K562 (cell line): Measurements from ENCODE around the gene RXRB. TPM values are rescaled to one million over a fixed set of nuclear protein-coding genes. Genes with fewer than 3 reads are reported as not detected.
A peak's percentile ranks its signal among the peaks of the same experiment; 100 is the strongest.

Experiments used
- ETV5 ChIP-seq: sonication (generic); formaldehyde crosslinking; IDR thresholded peaks from 2 replicates; pipeline ENCODE4 v1.4.0; 2020; ENCODE audit warnings: low read depth, mild to moderate bottlenecking, missing genetic modification reagents
- MEF2D ChIP-seq: conservative IDR thresholded peaks from 2 replicates; pipeline ENCODE4 v1.6.1; 2016; ENCODE audit warnings: low read depth, missing genetic modification characterization, missing compliant biosample characterization
- MYC ChIP-seq, 2 experiments: fragments of 250-450 bp in 1 of 2; sonication (Bioruptor Pico) in 1 of 2; IDR thresholded peaks; 2 replicates each; pipeline versions ENCODE4 v1.5.1 to v1.6.1; 2012 to 2021; ENCODE audit warnings: low read depth in 2 of 2, borderline replicate concordance in 1 of 2, improper control_type of control experiment in 1 of 2, low read length in 1 of 2, mild to moderate bottlenecking in 1 of 2, moderate library complexity in 1 of 2
- NBN ChIP-seq: fragments of 450-650 bp; IDR thresholded peaks from 2 replicates; pipeline ENCODE4 v1.6.1; 2016; ENCODE audit warnings: low read depth, mild to moderate bottlenecking
- NFE2 ChIP-seq: IDR thresholded peaks from 2 replicates; pipeline ENCODE4 v1.6.1; 2014; ENCODE audit warnings: antibody characterized with exemption, low read depth
- POLR2AphosphoS2 ChIP-seq: IDR thresholded peaks from 2 replicates; pipeline ENCODE4 v1.6.1; 2012; ENCODE audit warnings: low read length, improper control_type of control experiment
- SMARCB1 ChIP-seq: IDR thresholded peaks from 2 replicates; pipeline ENCODE4 v1.6.1; 2011; ENCODE audit warnings: improper control_type of control experiment, low read depth; ENCODE audit not compliant: insufficient read length
- STAG1 ChIP-seq: sonication (generic); formaldehyde crosslinking; IDR thresholded peaks from 2 replicates; pipeline ENCODE4 v1.5.0; 2020; ENCODE audit warnings: missing genetic modification reagents, borderline replicate concordance
- STAT5A ChIP-seq: IDR thresholded peaks from 2 replicates; pipeline ENCODE4 v1.6.1; 2012; ENCODE audit warnings: low read length, inconsistent platforms, borderline replicate concordance
- TAF9B ChIP-seq: fragments of 450-650 bp; IDR thresholded peaks from 2 replicates; pipeline ENCODE4 v1.6.1; 2018; ENCODE audit warnings: mild to moderate bottlenecking; ENCODE audit not compliant: partially characterized antibody
- TEAD1 ChIP-seq, 2 experiments: fragments of 450-650 bp in 1 of 2; sonication (generic) in 1 of 2; formaldehyde crosslinking; IDR thresholded peaks; 2 replicates each; pipeline versions ENCODE4 v1.4.0 to v1.8.0; 2020 to 2022; ENCODE audit warnings: mild to moderate bottlenecking in 2 of 2, missing genetic modification reagents in 1 of 2
- THRA ChIP-seq: fragments of 450-650 bp; IDR thresholded peaks from 2 replicates; pipeline ENCODE4 v1.6.1; 2017; ENCODE audit warnings: mild to moderate bottlenecking, moderate library complexity
- TRIM28 ChIP-seq: fragments of 450-650 bp; IDR thresholded peaks from 2 replicates; pipeline ENCODE4 v1.6.1; 2017
- ZNF133 ChIP-seq: fragments of 250-450 bp; sonication (Bioruptor Pico); IDR thresholded peaks from 2 replicates; pipeline ENCODE4 v1.4.0; 2020; ENCODE audit warnings: mild to moderate bottlenecking
- ZNF511 ChIP-seq: sonication (generic); formaldehyde crosslinking; IDR thresholded peaks from 2 replicates; pipeline ENCODE4 v1.8.0; 2022; ENCODE audit warnings: mild to moderate bottlenecking, missing genetic modification reagents
- ZNF518B ChIP-seq: fragments of 250-450 bp; sonication (Bioruptor Pico); IDR thresholded peaks from 2 replicates; pipeline ENCODE4 v1.5.0; 2021; ENCODE audit warnings: mild to moderate bottlenecking, moderate library complexity
- ZNF609 ChIP-seq: sonication (generic); formaldehyde crosslinking; IDR thresholded peaks from 2 replicates; pipeline ENCODE4 v1.8.1; 2023; ENCODE audit warnings: missing genetic modification reagents, mild to moderate bottlenecking, borderline replicate concordance
- polyA plus RNA-seq, 8 experiments: library from polyadenylated mRNA; depleted of rRNA in 4 of 8; stranded (reverse) in 5 of 8; unstranded in 3 of 8; fragments of >200 nt; fragmentation: Nextera tagmentation in 2 of 8; fragmentation: Illumina TruSeq in 1 of 8; extraction: Ambion mirVana in 2 of 8; extraction: Trizol in 1 of 8; gene quantifications; 2 replicates each; pipeline versions ENCODE4 v1.2.1 to v1.2.3, GENCODE V29; 2011 to 2014; ENCODE audit warnings: inconsistent platforms in 1 of 8, missing spikeins in 1 of 8
- total RNA-seq, 7 experiments: library from RNA; depleted of rRNA in 6 of 7; stranded (reverse); fragments of >200 nt in 6 of 7; fragmentation: Illumina TruSeq in 2 of 7; extraction: Trizol in 2 of 7; gene quantifications; 2 replicates each; pipeline versions ENCODE4 v1.2.1 to v1.2.3, GENCODE V29; 2011 to 2021; ENCODE audit warnings: low replicate concordance in 1 of 7

Gene RXRB
- total and polyA plus RNA-seq, 9 of the 15 experiments (the other 6 are each of a cell fraction or from before 2014, with no cell fraction given): 0.76 to 35.5 (median 18.4) TPM

- TF ChIP-seq ZNF518B (CRISPR knock-in tag): no peak
- 0 out of 2 replicates have a peak, but pooled peaks have one; percentile 39 for TF ChIP-seq TRIM28
- TF ChIP-seq SMARCB1: no peak
- 0 out of 2 replicates have a peak, but pooled peaks have one; percentile 37 for TF ChIP-seq MYC (IDR thresholded peaks at IDR 0.05; ENCODE audit: low read depth, low read length)
- TF ChIP-seq MYC (CRISPR knock-in tag; IDR thresholded peaks at IDR 0.05; ENCODE audit: borderline replicate concordance, low read depth): no peak
- no peak for TF ChIP-seq THRA
- no peak for TF ChIP-seq NBN
- no peak for TF ChIP-seq MEF2D
- TF ChIP-seq TAF9B: no peak
- TF ChIP-seq STAT5A: no peak
- TF ChIP-seq TEAD1 (CRISPR knock-in tag; IDR thresholded peaks at IDR 0.05): peak in 1 of 2 experiments; percentile 37; a peak in 1 of 4 replicates
- no peak for TF ChIP-seq ETV5 (CRISPR knock-in tag)
- TF ChIP-seq ZNF511 (CRISPR knock-in tag): 0 out of 2 replicates have a peak, but pooled peaks have one; percentile 14
- no peak for TF ChIP-seq ZNF133 (CRISPR knock-in tag)
- no peak for TF ChIP-seq POLR2AphosphoS2
- TF ChIP-seq ZNF609 (CRISPR knock-in tag): no peak
- peak; percentile 19; the same call in 1 of the 2 replicates for TF ChIP-seq NFE2
- no peak for TF ChIP-seq STAG1 (CRISPR knock-in tag)
Measured at GRCh38 chr6:33205191-33206026, 4.9 kb upstream of the RXRB start (continued).
